ENCODE results near the gene KIAA0040.

GRCh38 chr1:175126347-175126746, 66.2 kb downstream of the KIAA0040 start:
- TF ChIP-seq, protein P1, sequence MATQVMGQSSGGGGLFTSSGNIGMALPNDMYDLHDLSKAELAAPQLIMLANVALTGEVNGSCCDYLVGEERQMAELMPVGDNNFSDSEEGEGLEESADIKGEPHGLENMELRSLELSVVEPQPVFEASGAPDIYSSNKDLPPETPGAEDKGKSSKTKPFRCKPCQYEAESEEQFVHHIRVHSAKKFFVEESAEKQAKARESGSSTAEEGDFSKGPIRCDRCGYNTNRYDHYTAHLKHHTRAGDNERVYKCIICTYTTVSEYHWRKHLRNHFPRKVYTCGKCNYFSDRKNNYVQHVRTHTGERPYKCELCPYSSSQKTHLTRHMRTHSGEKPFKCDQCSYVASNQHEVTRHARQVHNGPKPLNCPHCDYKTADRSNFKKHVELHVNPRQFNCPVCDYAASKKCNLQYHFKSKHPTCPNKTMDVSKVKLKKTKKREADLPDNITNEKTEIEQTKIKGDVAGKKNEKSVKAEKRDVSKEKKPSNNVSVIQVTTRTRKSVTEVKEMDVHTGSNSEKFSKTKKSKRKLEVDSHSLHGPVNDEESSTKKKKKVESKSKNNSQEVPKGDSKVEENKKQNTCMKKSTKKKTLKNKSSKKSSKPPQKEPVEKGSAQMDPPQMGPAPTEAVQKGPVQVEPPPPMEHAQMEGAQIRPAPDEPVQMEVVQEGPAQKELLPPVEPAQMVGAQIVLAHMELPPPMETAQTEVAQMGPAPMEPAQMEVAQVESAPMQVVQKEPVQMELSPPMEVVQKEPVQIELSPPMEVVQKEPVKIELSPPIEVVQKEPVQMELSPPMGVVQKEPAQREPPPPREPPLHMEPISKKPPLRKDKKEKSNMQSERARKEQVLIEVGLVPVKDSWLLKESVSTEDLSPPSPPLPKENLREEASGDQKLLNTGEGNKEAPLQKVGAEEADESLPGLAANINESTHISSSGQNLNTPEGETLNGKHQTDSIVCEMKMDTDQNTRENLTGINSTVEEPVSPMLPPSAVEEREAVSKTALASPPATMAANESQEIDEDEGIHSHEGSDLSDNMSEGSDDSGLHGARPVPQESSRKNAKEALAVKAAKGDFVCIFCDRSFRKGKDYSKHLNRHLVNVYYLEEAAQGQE (IDR thresholded peaks at IDR 0.05; ENCODE audit: low read depth), result no peak
- TF ChIP-seq, protein P2, sequence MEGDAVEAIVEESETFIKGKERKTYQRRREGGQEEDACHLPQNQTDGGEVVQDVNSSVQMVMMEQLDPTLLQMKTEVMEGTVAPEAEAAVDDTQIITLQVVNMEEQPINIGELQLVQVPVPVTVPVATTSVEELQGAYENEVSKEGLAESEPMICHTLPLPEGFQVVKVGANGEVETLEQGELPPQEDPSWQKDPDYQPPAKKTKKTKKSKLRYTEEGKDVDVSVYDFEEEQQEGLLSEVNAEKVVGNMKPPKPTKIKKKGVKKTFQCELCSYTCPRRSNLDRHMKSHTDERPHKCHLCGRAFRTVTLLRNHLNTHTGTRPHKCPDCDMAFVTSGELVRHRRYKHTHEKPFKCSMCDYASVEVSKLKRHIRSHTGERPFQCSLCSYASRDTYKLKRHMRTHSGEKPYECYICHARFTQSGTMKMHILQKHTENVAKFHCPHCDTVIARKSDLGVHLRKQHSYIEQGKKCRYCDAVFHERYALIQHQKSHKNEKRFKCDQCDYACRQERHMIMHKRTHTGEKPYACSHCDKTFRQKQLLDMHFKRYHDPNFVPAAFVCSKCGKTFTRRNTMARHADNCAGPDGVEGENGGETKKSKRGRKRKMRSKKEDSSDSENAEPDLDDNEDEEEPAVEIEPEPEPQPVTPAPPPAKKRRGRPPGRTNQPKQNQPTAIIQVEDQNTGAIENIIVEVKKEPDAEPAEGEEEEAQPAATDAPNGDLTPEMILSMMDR (IDR thresholded peaks at IDR 0.05 in 2 of 3, conservative IDR thresholded peaks at IDR 0.05 in 1 of 3; ENCODE audit: borderline replicate concordance in 1 of 3, insufficient read depth in 1 of 3, low read depth in 2 of 3, low read length in 2 of 3), result no peak
- no peak for TF ChIP-seq EZH2 (IDR thresholded peaks at IDR 0.05)
- TF ChIP-seq POLR2A (IDR thresholded peaks at IDR 0.05; ENCODE audit: borderline replicate concordance, extremely low read depth, insufficient read depth, insufficient read length), result no peak
- no peak for TF ChIP-seq POLR2AphosphoS5 (IDR thresholded peaks at IDR 0.05; ENCODE audit: low read depth, low read length)
- no peak for TF ChIP-seq YY1 (IDR thresholded peaks at IDR 0.05; ENCODE audit: extremely low read depth, insufficient replicate concordance, low read depth, low read length)
- TF ChIP-seq EZH2phosphoT487 (IDR thresholded peaks at IDR 0.05; ENCODE audit: borderline replicate concordance), result no peak
- no peak for TF ChIP-seq FOSL1 (IDR thresholded peaks at IDR 0.05; ENCODE audit: low read depth)
- TF ChIP-seq JUND (IDR thresholded peaks at IDR 0.05), result no peak

Measured in HCT116 (cell line).